ENCODE results near the gene HYCC2. TPM values are rescaled to one million over a fixed set of nuclear protein-coding genes. Genes with fewer than 3 reads are reported as not detected.
"Not testable (repeated sequence)": the region's sequence is repeated elsewhere in the genome, so short reads cannot be mapped to it uniquely, and the experiment has no call there.

Gene HYCC2
- total and polyA plus RNA-seq, 2 donors from 2014 or later, result 4.0 to 30.1 TPM

DNA sequence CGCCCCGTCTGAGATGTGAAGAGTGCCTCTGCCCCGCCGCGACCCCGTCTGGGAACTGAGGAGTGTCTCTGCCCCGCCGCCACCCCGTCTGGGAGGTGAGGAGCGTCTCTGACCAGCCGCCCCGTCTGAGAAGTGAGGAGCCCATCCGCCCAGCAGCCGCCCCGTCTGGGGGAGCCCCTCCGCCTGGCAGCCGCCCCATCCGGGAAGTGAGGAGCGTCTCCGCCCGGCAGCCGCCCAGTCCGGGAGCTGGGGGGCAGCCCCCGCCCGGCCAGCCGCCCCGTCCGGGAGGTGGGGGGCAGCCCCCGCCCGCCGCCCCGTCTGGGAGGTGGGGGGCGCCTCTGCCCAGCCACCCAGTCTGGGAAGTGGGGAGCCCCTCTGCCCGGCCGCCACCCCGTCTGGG, 29.0 kb downstream of the HYCC2 start:
- FAIRE-seq; H3K4me1 ChIP-seq (ENCODE audit: control insufficient read depth in 2 of 3, insufficient read depth in 2 of 3, low read depth in 1 of 3, low read length in 3 of 3); H3K9me3 ChIP-seq (ENCODE audit: control insufficient read depth in 2 of 3, insufficient read depth in 1 of 3, low read length in 3 of 3); H3K27ac ChIP-seq (ENCODE audit: low read depth in 2 of 2, low read length in 2 of 2); H3K9ac ChIP-seq (ENCODE audit: low read length in 3 of 3); H3K4me3 ChIP-seq (ENCODE audit: low read length in 3 of 3); H3K36me3 ChIP-seq (ENCODE audit: control insufficient read depth in 2 of 3, insufficient read depth in 3 of 3, low read length in 3 of 3); intact Hi-C loops (cut with DNase I); H3K27me3 ChIP-seq (ENCODE audit: control insufficient read depth, insufficient read depth, low read length): not testable (repeated sequence)
- peak in 1 of 5 donors; percentile 66 for DNase-seq

DNA sequence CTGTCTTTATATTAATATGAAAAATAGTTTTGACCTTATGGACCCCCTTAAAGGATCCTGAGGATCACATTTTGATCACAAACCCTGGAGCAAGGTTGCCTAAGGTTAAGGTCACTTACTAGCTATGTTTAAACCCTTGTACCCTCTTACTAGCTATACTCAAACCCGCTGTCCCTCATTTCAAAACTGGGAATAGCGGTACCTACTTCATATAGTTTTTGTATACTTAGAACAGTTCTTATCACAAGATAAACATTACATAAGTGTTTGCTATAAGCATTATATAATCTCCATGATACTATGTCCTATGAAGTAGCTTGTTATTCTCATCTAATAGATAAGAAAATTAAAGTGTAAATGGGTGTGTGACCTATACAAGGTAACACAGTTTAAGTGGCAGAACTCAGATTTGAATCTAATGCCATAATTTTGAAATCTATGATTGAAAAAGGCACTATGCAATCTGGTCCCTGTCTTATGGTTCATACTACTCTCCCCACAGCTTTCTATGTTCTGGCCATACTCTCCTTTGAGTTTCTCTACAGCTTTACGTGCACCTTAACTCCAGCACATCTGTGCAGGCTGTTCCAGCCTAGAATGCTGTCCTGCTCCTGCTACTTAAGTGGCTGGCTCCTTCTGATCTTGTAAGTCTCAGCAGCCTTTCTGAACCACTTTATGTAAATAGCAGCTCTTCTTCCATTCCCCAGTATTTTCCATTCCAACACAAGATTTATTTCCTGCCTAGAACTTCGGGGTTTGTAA, 30.4 kb downstream of the HYCC2 start:
- no peak for DNase-seq
- Histone ChIP-seq H3K4me3 (ENCODE audit: low read length in 3 of 3) (no peak overlapping the region), H3K27me3 (ENCODE audit: control insufficient read depth, insufficient read depth, low read length) (no peaks in the 10 kb centered on the region), H3K27ac (ENCODE audit: low read depth in 2 of 2, low read length in 2 of 2) (no peak overlapping the region), H3K9ac (ENCODE audit: low read length in 3 of 3) (no peak overlapping the region), H3K9me3 (ENCODE audit: control insufficient read depth in 2 of 3, insufficient read depth in 1 of 3, low read length in 3 of 3) (no peaks in the 10 kb centered on the region), H3K36me3 (ENCODE audit: control insufficient read depth in 2 of 3, insufficient read depth in 3 of 3, low read length in 3 of 3) (no peaks in the 10 kb centered on the region), H3K4me1 (ENCODE audit: control insufficient read depth in 2 of 3, insufficient read depth in 2 of 3, low read depth in 1 of 3, low read length in 3 of 3) (no peaks in the 10 kb centered on the region)
- TF ChIP-seq, protein P1, sequence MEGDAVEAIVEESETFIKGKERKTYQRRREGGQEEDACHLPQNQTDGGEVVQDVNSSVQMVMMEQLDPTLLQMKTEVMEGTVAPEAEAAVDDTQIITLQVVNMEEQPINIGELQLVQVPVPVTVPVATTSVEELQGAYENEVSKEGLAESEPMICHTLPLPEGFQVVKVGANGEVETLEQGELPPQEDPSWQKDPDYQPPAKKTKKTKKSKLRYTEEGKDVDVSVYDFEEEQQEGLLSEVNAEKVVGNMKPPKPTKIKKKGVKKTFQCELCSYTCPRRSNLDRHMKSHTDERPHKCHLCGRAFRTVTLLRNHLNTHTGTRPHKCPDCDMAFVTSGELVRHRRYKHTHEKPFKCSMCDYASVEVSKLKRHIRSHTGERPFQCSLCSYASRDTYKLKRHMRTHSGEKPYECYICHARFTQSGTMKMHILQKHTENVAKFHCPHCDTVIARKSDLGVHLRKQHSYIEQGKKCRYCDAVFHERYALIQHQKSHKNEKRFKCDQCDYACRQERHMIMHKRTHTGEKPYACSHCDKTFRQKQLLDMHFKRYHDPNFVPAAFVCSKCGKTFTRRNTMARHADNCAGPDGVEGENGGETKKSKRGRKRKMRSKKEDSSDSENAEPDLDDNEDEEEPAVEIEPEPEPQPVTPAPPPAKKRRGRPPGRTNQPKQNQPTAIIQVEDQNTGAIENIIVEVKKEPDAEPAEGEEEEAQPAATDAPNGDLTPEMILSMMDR (IDR thresholded peaks at IDR 0.05; ENCODE audit: borderline replicate concordance, extremely low read depth, insufficient read depth), result no peak
- no peak for FAIRE-seq
- intact Hi-C loops (cut with DNase I), result no loop called here

DNA sequence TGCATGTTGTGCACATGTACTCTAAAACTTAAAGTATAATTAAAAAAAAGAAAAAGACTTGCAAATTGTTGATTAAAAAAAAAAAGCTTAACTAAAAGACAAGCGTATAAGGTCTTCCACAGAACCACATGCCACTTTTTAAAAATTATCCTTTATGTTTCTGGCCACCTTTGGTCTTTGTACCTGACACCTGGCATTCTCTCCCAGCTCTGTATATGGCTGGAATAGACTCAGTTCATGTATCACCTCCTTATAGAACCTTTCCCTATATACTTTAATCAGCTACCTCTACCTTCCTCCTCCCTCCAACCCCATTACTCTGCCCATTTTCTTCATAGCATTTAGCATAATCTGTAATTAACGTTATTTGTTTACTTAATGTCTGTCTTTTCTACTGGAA, 32.6 kb downstream of the HYCC2 start:
- intact Hi-C loops (cut with DNase I), result no loop called here
- no peak overlapping the region for H3K4me3 ChIP-seq (ENCODE audit: low read length in 3 of 3)
- H3K36me3 ChIP-seq (ENCODE audit: control insufficient read depth in 2 of 3, insufficient read depth in 3 of 3, low read length in 3 of 3), result no peaks in the 10 kb centered on the region
- no peaks in the 10 kb centered on the region for H3K9me3 ChIP-seq (ENCODE audit: control insufficient read depth in 2 of 3, insufficient read depth in 1 of 3, low read length in 3 of 3)
- DNase-seq (no peak), FAIRE-seq (no peak)
- H3K9ac ChIP-seq (ENCODE audit: low read length in 3 of 3), result no peak overlapping the region
- no peaks in the 10 kb centered on the region for H3K4me1 ChIP-seq (ENCODE audit: control insufficient read depth in 2 of 3, insufficient read depth in 2 of 3, low read depth in 1 of 3, low read length in 3 of 3)
- no peaks in the 10 kb centered on the region for H3K27me3 ChIP-seq (ENCODE audit: control insufficient read depth, insufficient read depth, low read length)
- TF ChIP-seq, protein P1 (IDR thresholded peaks at IDR 0.05; ENCODE audit: borderline replicate concordance, extremely low read depth, insufficient read depth), result no peak
- no peak overlapping the region for H3K27ac ChIP-seq (ENCODE audit: low read depth in 2 of 2, low read length in 2 of 2)

DNA sequence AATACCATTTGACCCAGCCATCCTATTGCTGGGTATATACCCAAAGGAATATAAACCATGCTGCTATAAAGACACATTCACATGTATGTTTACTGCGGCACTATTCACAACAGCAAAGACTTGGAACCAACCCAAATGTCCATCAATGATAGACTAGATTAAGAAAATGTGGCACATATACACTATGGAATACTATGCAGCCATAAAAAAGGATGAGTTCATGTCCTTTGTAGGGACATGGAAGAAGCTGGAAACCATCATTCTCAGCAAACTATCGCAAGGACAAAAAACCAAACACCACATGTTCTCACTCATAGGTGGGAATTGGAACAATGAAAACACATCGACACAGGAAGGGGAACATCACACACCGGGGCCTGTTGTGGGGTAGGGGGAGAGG, 33.1 kb downstream of the HYCC2 start:
- not testable (repeated sequence) for H3K9me3 ChIP-seq (ENCODE audit: control insufficient read depth in 2 of 3, insufficient read depth in 1 of 3, low read length in 3 of 3); FAIRE-seq; H3K27ac ChIP-seq (ENCODE audit: low read depth in 2 of 2, low read length in 2 of 2)

DNA sequence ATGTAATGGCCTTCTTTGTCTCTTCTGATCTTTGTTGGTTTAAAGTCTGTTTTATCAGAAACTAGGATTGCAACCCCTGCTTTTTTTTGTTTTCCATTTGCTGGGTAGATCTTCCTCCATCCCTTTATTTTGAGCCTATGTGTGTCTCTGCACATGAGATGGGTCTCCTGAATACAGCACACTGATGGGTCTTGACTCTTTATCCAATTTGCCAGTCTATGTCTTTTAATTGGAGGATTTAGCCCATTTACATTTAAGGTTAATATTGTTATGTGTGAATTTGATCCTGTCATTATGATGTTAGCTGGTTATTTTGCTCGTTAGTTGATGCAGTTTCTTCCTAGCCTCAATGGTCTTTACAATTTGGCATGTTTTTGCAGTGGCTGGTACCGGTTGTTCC, 37.1 kb downstream of the HYCC2 start:
- H3K4me1 ChIP-seq (ENCODE audit: control insufficient read depth in 2 of 3, insufficient read depth in 2 of 3, low read depth in 1 of 3, low read length in 3 of 3); FAIRE-seq; H3K4me3 ChIP-seq (ENCODE audit: low read length in 3 of 3); H3K9ac ChIP-seq (ENCODE audit: low read length in 3 of 3); DNase-seq; H3K27ac ChIP-seq (ENCODE audit: low read depth in 2 of 2, low read length in 2 of 2); H3K27me3 ChIP-seq (ENCODE audit: control insufficient read depth, insufficient read depth, low read length); H3K9me3 ChIP-seq (ENCODE audit: control insufficient read depth in 2 of 3, insufficient read depth in 1 of 3, low read length in 3 of 3); H3K36me3 ChIP-seq (ENCODE audit: control insufficient read depth in 2 of 3, insufficient read depth in 3 of 3, low read length in 3 of 3); intact Hi-C loops (cut with DNase I): not testable (repeated sequence)

More for the DNA sequence above, 33.1 kb downstream of the HYCC2 start:
- DNase-seq; intact Hi-C loops (cut with DNase I); H3K4me1 ChIP-seq (ENCODE audit: control insufficient read depth in 2 of 3, insufficient read depth in 2 of 3, low read depth in 1 of 3, low read length in 3 of 3); H3K9ac ChIP-seq (ENCODE audit: low read length in 3 of 3); H3K27me3 ChIP-seq (ENCODE audit: control insufficient read depth, insufficient read depth, low read length); H3K4me3 ChIP-seq (ENCODE audit: low read length in 3 of 3); H3K36me3 ChIP-seq (ENCODE audit: control insufficient read depth in 2 of 3, insufficient read depth in 3 of 3, low read length in 3 of 3): not testable (repeated sequence)

All from kidney (tissue), 14 donors.